HG03060 (cell line): ENCODE data around the gene AP4M1.
"Not testable (repeated sequence)": the region's sequence is repeated elsewhere in the genome, so short reads cannot be mapped to it uniquely, and the experiment has no call there.

ENCODE experiments used
- ATAC-seq: cut with Tn5 transposase; IDR thresholded peaks from one replicate; pipeline ENCODE4 v1.9.1; 2021; ENCODE audit warnings: low read depth, moderate number of reproducible peaks; ENCODE audit not compliant: unreplicated experiment

The AP4M1 gene

DNA sequence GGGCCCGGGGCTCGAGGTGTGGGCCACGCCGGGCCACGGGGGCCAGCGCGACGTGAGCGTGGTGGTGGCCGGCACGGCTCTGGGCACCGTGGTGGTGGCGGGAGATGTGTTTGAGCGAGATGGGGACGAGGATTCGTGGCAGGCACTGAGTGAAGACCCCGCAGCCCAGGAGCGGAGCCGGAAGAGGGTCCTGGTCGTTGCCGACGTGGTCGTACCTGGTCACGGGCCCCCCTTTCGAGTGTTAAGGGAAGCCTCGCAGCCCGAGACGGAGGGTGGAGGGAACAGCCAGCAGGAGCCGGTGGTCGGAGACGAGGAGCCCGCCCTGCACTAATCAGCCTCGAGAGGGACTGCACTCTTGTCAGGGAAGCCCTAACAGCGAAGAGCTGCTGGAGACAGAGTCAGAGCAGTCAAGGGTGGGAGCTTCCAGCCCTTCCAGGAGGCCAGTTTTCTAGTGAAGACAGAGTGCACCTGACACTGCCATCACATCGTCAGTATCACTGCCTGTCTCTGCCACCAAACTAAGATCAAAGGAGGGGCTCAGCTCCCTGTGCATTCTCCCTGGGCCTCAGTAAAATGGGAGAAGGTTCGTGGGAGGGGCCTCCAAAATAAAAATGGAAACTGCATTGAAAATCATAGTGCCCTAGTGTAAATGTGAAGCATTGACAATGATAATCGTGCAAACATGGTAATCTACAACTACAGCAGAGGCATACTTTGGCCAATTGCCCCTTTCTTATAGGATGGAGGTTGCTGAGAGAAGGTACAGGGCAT is 26.6 kb downstream of the AP4M1 start:
- ATAC-seq, result no peak

DNA sequence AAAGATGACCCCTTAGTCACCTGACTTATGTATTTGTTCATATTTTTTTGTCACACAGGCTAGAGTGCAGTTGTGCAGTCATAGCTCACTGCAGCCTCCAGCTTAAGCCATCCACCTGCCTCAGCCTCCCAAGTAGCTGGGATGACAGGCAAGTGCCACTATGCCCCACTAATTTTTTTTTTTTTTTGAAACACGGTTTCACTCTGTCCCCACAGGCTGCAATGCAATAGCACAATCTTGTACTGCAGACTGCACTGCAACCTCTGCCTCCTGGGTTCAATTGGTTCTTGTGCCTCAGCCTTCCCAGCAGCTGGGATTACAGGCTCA is 27.2 kb downstream of the AP4M1 start:
- no peak for ATAC-seq

DNA sequence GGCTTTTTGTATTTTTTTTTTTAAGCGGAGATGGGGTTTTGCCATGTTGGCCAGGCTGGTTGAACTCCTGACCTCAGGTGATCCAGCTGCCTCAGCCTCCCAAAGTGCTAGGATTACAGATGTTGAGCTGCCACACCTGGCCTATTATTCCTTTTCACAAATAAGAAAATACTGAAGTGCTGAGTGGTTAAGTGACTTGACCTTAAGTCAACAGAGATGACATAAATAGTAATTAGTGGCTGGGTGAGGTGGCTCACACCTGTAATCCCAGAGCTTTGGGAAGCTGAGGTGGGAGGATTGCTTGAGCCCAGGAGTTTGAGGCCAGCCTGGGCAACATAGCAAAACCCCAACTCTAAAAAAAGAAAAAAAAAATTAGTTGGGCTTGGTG is 28.8 kb downstream of the AP4M1 start:
- ATAC-seq, result not testable (repeated sequence)

DNA sequence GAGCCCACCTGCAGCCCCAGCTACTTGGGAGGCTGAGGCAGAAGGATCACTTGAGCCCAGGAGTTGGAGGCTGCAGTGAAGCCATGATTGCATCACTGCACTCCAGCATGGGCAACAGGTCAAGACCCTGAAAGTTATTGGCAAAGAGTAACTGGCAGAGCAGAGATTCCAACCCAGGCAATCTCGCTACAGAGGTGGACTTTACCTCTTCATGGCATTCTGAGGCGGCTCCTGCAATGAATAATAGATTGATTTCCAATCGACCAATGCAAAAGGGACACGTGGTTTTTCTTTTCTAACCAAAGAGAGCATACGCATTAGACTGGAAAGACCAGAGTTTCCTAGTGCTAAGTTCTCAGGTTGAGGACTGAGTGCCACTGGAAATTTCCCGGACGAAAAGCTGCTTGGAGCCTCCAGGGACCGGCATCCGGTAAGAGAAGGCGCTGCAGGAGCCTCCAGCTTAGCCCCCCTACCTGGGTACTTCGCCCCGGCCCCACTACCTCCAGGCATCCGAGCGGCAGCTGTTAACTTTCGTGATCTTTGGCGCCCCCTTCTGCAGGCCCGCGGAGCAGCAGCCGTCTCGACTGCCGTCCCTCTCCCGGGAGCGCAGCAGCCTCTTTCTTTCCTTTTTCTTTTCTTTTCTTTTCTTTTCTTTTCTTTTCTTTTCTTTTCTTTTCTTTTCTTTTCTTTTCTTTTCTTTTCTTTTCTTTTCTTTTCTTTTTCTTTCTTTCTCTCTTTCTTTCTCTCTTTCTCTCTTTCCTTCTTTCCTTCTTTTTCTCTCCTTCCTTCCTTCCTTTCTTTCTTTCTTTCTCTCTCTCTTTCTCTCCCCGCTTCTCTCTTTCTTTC is 29.4 kb downstream of the AP4M1 start:
- no peak for ATAC-seq

DNA sequence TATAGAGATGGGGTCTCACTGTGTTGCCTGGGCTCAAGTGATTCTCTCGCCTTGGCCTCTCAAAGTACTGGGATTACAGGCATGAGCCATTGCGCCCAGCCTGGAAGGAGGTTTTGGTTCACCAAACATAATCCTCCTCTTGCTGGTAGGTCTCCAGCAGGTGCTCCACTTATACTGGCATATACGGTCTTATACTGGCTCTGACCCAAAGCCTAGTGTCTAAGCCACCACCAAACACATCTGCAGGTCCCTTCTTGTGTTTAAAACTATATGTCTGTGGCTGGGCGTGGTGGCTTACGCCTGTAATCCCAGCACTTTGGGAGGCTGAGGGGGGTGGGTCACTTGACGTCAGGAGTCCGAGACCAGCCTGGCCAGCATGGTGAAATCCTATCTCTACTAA is 30.7 kb downstream of the AP4M1 start:
- no peak for ATAC-seq

DNA sequence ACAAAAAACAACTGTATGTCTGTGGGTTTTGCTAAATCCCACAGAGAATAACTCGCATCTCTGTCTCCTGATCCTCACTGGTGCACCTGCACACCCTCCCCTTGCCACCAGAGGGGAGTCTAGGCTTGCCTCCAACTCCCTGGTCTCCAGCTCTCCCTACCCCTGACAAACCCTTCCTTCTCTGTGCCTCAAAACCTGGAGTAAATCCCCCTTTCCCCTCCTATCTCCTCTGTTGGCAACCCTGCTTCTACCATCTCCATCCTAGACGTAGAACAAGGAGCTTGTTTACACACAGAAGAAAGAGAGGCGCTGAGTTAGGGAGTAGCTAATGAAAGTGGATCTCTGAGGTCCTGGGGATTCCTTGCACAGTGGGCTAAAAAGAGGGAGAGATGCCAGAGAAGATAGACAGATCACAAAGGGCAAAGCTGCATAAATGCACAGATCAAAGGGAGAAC is 31.3 kb downstream of the AP4M1 start:
- no peak for ATAC-seq

DNA sequence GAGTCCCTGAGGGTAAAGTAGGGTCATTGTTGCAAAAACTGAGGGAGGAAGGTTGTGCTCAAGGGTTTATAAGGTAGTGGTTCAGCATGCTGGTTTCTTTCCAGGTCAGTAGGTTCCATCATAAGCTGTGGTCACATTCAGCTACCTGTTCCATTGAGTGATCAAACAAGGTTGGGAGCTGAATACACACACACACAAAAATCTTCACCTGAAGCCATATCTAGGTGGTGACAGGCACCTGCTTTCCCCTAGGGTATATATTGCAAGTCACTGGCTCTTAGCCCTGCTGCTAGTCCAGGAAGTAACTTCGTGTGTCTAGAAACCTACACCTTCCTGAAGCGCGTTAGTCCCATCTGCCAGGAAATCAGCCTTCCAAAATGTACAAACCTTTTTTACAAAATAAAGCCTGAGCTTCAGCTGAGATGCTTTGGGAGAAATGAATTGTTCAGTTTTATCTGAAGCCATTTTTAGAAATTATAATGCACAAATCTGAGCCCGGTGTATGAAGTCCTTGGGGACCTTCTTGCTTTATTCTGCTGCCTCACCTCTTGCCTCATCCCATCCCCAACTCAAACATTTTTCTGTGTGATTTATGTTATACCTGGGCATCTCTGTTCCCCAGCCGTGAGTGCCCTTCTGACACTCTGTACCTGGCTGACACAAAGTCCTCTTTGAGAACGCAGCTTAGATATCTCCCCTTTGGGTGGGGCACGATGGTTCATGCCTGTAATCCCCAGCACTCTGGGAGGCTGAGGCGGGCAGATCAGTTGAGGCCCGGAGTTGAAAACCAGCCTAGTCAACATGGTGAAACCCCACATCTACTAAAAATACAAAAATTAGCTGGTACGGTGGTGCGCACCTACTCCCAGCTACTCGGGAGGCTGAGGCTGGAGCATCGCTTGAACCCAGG is 36.7 kb downstream of the AP4M1 start:
- ATAC-seq, result no peak

DNA sequence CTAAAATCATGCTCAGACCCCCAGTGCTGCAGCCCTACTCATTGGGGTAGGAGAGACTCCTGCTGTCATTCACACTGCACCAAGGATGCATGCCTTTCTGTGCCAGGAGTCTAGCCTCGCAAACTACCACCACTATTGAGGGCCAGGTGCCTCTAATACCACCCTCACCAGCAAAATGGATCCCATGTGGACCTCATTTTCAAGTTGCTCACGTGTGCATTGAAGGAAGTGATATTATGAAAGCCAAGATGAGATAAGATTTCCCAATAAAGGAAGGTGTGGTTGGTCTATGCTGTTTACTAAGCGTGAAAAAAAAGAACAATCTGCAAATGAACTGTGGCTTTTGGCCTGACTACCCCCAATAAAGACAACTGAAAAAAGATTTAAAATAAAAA is 40.1 kb downstream of the AP4M1 start:
- no peak for ATAC-seq

DNA sequence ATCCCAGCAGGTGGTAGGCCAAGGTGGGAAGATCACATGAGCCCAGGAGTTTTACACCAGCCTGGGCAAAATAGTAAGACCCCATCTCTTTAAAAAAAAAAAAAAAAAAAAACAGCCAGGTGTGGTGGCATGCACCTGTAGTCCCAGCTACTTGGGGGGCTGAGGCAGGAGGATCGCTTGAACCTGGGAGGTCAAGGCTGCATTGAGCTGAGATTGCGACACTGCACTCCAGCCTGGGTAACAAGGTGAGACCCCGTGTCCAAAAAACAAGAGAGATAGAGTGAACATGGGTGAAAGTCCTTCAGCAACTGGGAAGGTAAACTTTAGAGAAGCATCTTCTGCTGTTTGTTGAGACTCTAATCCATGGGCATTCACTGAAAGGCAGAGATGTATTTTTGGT is 41.0 kb downstream of the AP4M1 start:
- ATAC-seq, result no peak

DNA sequence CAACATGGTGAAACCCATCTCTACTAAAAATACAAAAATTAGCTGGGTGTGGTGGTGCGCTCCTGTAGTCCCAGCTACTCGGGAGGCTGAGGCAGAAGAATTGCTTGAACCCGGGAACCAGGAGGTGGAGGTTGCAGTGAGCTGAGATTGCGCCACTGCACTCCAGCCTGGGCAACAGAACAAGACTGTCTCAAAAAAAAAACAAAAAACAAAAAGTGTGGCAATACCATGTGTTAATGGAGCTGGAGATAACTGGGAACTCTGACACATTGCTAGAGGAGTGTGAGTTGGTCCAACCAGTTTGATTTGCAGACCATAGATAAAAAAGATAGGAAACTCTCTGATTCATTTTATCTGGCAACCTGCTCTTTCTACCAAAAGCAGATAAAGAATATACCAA is 44.9 kb downstream of the AP4M1 start:
- ATAC-seq, result not testable (repeated sequence)

DNA sequence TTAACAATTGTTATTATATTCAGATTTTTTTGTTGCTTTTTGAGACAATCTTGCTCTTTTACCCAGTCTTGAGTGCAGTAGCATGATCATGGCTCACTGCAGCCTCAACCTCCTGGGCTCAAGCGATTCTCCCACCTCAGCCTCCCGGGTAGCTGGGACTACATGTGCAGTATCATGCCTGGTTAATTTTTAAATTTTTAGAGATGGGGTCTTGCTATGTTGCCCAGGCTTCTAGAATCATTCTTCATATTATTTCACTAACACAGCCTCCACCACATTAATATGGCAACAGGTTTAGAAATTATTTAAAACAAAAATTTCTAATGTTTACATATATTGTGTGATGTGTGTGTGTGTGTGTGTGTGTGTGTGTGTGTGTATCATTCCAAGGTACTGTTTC is 45.8 kb downstream of the AP4M1 start:
- no peak for ATAC-seq

DNA sequence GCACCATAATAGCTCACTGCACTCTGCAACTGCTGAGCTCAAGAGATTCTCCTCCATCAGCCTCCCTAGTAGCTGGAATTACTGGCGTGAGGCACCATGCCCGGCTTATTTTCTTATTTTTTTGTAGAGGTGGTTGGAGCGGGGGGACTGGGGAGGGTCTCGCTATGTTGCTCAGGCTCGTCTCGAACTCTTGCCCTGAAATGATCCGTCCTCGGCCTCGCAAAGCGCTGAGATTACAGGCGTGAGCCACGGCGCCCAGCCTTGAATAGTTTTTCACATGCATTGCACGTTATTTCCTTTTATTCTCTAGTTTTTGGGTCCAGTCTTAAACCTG is 46.7 kb downstream of the AP4M1 start:
- no peak for ATAC-seq

DNA sequence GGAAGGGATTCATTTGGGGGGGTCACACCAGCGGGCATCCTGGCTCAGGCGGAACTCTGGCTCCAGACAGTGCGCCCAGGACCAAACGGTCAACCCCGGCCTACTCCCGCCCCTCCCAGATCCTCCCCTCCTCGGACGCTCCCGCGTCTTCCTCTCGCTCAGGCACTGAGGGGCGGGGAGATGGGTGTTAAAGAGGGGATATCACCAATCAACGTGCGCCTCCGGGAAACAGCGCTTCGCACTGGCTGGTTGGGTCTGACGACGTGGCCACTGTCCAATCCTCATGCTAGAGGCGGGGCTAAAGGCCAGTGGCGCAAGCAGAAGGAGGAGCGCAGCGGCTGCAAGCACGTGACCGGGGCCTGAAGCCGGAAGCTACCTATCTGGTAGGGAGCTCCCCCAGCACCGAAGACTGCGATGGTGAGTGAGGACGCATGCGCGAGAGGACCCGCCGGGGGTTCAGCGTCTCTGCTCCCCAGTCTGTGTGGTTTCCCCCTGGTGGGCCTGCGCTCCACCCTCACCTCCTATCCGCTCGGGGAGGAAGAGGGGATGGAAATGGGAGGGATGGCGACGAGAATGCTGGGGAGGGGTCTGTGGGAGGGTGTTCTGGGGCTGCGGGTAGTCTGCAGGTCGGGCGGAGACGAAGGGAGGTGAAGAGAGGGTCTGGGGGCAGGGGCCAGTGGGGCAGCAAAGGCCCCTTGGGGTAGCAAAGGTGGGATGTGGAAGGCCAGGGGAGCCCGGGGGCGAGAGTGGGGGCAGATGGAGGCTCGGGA is 47.3 kb downstream of the AP4M1 start, which contains the start of gene LAMTOR4:
TSS of gene LAMTOR4 (plus strand) at position 360 of the 770 bp plus-strand sequence. CDS start at position 415, 55 bp downstream.
- peak; percentile 99 for ATAC-seq

DNA sequence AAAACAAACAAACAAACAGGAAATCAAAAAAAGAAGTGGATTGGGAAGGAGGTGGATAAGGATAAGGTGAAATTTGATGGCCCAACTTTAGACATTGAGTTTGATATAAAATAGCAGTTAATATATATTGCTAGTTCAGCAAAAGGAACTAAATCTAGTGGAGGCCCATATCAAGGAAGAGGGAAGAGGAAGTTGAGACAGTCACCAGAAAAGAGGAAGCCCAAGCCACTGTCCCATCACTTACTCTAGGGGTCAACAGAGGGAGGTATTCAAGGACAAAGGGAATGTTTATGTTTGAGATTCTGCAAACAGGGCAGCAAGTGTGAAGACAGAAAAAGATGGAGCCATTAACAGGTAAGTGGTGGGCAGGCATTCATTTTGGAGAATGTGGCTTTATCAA is 51.0 kb downstream of the AP4M1 start:
- ATAC-seq, result no peak

DNA sequence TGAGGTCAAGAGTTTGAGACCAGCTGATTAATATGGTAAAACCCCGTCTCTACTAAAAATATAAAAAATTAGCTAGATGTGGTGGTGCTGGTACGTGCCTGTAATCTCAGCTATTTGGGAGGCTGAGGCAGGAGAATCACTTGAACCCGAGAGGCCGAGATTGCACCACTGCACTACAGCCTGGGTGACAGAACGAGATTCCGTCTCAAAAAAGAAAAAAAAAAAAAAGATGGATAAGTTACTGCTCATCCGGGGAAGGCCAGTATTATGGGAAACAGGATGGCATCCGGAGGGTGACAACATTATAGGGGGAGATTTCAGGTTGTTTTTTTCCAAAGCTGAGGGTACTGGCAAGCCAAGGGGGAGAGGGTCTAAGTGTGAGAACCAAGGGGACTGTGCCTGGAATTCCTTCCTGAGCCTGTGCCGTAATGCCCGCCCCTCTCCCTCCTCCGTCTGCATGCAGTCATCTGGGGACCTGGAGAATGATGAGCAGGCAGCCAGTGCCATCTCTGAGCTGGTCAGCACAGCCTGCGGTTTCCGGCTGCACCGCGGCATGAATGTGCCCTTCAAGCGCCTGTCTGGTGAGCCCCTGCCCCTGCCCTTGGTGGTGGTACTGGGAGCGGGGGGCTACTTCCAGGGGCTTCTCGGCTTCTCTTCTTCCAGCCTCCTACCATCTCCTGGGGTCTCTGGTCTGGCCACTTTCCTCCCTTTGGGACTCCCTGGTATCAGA is 51.7 kb downstream of the AP4M1 start:
- ATAC-seq, result no peak

DNA sequence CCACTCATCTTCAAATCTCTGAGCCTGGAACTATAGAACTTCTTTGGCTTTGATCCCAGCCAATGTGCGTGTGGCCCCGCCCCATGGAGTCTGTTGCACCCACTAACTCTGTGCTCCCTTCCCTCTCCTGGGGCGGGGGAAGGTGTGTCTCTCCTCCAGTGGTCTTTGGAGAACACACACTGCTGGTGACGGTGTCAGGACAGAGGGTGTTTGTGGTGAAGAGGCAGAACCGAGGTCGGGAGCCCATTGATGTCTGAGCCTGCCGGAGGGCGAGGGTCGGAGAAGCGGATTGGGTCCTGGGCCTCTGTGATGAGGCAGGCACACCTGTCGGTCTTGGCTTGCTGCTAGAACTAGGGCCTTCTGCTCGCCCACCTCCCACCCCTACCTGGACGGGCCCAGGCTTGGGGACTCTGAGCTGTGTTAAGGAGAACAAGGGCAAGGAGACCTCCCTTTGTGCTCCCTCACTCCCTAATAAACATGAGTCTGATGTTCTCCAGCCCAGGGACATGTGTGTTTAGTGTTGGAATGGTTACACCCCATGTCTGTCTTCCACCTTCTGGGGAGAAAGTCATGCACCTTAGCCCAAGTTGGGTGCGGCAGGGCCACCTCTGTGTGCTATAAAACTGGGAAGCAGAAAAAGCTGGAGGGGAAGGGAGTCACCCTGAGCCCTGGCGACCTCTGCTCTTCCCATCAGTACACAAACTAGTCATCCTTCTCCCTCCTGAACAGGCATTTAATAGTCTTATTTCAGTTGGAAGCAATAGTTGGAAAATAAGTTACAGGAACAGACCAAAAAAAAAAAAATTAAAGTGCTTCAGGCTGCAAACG is 52.5 kb downstream of the AP4M1 start:
- no peak for ATAC-seq

DNA sequence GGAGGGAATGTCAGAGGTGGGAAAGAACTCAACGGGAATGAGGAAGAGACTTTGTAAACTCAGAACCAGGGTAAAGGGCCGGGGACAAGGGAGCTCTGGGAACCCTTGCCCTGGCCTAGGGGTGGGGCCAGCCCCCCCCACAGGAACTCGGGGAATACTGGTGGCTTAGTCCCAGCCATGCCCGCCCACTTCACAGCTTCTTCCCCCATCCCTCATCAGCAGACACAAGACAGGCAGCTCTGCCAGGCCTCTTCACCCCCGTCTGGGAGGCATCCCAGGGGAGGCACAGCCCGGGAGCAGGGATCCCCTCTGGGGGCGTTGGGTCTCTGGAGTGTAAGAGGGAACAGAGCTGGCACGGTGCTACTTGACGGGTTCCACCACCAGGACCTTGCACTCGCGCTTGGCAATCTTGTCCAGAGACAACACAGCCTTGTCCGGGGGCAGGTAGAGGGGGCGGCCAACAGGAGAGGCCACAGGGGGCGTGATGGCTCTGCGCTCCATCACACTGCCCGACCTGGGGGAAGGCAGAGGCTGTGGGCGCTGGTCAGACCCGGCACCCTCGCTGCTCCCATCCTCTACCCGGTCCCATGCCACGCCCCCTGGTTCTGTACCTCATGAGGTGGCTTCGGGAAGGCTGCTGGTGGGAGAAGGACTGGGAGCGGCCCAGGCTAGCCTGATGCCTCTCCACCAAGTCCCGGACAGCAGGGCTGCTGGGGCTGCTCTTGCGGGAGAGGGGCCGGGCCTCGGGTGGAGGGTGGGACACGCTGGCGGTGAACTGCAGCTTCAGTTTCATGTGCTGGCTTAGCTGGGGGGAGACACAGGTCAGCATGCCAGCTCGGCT is 53.4 kb downstream of the AP4M1 start:
- no peak for ATAC-seq
